HG03066 (cell line): ENCODE data around the gene GALNT2.

ENCODE experiments used
- ATAC-seq: cut with Tn5 transposase; IDR thresholded peaks from one replicate; pipeline ENCODE4 v1.9.1; 2021; ENCODE audit warnings: low read depth; ENCODE audit not compliant: unreplicated experiment

Gene GALNT2

GRCh38 chr1:230307213-230307612 is 240.2 kb downstream of the GALNT2 start:
- ATAC-seq = no peak

GRCh38 chr1:230308039-230308438 is 241.0 kb downstream of the GALNT2 start:
- ATAC-seq = no peak

GRCh38 chr1:230308821-230309220 is 241.8 kb downstream of the GALNT2 start:
- ATAC-seq = no peak

DNA sequence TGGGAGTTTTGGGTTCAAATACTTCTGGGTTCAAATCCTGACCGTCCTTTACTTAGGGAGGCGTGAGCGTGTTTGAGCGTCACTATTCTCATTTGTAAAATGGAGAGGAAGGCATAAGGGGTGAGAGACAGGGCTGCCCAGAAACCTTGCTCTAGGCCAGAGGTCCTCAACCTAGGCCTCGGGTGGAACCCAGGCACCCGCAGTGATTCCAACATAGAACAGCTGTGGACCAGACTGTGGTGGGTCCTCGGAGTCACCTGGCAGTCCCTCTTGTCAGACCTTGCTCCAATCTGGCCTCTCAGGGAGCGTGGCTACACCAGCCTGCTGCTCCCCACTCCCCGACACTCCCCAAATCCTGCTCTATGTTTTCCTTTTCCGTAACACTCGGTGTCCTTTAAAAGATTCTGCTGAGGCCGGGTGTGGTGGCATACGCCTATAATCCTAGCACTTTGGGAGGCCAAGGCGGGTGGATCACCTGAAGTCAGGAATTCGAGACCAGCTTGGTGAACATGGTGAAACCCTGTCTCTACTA is 242.7 kb downstream of the GALNT2 start:
- no peak for ATAC-seq

GRCh38 chr1:230310381-230311163 is 243.5 kb downstream of the GALNT2 start:
- ATAC-seq = no peak

- no peak for ATAC-seq
Observed at GRCh38 chr1:230312676-230313075, 245.6 kb downstream of the GALNT2 start.

DNA sequence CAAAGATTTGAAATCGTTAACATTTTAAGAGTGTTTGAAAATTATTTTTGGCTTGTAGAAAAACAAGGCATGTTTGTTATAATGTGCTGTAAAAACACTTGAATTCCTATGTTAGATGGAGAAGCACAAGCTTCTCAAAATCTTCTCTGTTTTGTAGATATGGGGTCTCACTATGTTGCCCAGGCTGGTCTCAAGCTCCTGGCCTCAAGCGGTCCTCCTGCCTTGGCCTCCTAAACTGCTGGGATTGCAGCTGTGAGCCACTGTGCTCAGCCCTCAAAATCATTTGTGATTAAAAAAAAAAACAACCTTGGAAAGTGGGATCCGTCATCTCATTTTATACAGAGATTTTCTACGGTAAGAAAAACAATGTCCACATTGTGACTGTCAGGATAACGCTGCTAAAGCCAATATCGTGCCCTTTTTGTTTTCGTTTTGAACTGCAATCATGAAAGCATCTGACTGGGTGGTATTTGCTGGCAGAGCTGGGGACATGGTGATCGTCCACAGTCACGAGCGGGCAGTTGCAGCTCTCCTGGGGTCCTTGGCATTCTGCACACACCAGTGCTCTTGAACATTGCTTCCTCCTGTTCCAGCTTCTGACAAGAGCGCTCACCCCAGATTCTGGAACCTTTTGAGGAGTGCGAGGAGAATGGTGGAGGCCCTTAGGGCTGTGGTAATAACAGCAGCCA is 246.6 kb downstream of the GALNT2 start:
- no peak for ATAC-seq

- no peak for ATAC-seq
Observed at GRCh38 chr1:230314142-230314470, 247.1 kb downstream of the GALNT2 start.

GRCh38 chr1:230315099-230315498 is 248.1 kb downstream of the GALNT2 start:
- no peak for ATAC-seq

DNA sequence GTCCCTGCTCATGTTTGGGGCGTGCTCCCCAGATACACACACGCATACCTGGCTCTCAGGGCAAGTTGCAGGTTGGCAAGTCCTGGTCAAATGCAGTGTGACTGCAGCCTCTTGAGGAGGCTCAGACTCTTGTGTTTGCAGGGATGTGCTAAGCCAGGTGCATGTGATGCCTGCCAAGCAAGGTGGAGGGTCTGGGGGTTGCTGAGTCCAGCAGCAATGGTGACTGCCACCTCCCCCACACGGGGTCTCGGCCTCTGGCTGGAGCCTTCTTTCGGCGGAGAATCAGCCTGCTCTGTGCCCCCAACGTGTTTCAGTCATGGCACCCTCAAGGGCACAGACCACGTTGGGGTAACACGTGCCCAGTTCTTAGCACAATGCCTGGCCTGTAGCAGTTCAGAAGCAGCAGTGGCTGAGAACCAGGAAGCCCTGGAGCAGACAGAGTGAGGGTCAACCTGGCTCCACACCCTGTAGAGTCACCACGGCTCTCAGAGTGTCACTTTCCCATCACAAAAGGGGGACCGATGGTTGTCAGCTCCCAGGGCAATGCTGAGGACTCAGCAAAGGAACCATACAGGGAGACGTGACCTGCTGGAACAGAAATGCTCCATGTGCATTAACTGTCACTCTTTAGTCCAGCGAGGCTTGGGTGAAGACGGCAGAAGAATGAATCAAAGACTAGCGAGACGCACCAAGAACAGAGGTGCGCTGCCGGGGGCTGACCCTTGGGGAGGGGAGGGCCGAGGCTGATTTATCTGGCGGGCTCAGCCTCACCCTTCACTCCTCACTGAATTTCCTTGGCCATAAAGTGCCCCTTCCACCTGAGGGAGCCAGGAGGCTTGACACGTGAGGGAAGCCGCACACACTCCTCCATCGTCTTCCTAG is 250.1 kb downstream of the GALNT2 start:
- ATAC-seq = no peak

- no peak for ATAC-seq
Observed at GRCh38 chr1:230317823-230318819, 251.1 kb downstream of the GALNT2 start.

DNA sequence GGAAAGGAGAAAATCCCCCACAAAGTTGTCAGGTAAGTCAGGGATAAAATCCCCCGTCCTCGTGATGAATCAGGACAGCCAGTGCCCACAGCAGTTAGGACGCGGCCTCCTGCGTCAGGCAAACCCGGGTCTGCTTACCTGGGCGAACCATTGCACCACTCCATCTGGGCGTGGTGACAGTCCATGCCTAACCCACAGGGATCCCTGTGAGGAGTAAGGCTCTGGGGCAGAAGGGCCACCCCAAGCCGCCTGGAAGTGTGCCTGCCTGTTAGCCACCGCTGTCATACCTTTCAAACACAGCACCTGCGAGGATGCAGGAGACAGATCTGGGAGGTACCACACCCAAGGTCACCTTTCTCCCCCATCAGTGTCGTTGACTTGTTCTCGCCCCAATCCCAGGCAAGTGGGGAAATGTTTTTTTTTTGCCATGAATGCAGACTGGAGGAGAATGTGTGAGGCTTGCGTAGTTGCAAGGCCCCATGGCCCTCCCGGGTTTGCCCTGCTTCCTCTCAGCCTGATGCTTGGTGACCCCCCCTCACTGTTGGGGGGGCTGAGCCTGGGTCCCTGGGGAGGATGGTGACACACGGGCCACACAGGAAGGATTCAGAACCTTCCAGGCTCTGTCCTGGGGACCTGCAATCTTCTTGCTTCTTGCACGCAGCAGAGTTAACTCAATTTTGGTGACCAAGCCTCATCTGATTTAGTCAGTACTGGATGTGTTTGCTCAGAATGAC is 252.1 kb downstream of the GALNT2 start:
- ATAC-seq = no peak

DNA sequence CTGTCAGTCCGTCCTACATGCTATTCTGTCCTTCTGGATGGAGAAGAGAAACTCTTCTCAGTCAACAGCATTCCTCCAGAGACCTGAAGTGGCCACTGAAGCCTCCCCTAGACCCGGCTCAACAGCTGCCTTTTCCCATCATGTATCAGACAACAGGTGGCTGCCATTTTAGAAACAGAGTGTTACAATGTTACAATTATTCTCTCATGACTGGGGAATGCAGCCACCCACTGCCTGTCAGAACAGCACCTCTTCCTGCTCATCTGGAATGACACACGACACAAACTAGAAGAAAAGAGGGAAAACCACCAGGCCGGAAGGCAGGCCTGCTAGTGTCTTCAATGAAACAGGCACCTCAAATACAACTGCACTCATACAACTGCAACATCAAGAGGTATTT is 253.8 kb downstream of the GALNT2 start:
- ATAC-seq = no peak

GRCh38 chr1:230321341-230321740 is 254.3 kb downstream of the GALNT2 start:
- ATAC-seq = no peak

DNA sequence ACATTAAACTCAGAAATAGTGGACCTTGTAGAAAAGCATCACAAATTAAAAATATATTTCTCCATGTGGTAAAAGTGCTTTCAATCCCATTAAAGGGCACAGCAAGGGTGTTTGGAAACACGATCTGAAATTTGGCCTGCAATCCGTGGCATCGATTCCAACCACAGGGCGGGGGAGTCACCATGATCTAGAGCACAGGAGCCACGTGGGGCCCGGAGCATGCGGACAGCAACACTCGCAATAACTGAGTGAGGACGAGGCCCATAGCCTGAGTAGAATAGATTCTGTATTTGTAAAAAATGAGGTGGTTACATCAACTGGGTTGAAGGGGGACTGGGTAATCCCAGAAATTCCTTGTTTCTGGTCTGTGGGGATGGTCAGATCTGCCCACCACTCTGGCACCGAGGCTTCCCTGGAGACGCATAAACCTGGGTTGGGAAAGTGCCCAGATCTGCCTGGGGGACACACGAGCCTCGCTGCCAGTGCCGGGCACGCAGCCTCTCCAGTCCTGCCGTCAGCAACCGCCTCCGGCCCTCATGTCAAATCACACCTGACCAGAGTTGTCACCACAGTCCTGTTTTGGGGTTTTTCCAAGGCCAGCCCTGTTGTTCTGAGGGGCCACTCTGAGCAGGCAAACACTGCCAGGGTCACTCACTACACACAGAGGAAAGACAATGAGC is 254.8 kb downstream of the GALNT2 start:
- no peak for ATAC-seq

- no peak for ATAC-seq
Observed at GRCh38 chr1:230322421-230322756, 255.4 kb downstream of the GALNT2 start.

DNA sequence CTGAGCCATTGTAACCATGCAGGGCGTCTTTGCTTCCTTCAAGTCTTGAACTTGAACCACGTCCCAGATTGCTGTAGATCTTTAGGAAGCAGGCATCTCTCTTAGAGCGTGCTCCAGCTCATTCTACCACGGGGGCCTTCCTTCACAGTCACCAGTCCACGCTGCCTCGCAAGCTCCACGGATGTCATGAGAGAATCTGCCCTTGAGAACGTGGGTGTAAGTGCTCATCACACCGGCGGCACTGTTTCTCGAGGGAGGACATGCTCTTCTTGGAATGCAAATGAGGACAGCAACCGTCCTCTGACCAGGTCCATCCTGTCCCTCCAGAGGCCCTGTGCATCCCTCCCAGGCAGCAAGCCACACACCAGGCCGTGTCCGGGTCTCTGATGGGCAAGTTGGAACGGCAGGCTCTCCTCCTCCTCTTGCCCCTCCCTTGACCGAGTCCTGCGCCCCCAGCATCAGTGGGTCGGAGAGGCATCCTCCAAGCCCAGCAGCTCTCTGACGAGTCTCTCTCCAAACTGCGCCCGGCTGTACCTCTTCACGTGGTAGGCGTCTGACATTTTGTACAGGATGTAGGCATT is 256.0 kb downstream of the GALNT2 start:
- ATAC-seq = no peak

GRCh38 chr1:230323686-230324085 is 256.6 kb downstream of the GALNT2 start:
- no peak for ATAC-seq
